ENCODE measurements around the gene LYPD5.
"Not testable (repeated sequence)": the region's sequence is repeated elsewhere in the genome, so short reads cannot be mapped to it uniquely, and the experiment has no call there.

The LYPD5 gene

GRCh38 chr19:43842007-43842406, 39.8 kb upstream of the LYPD5 start:
- Histone ChIP-seq H4K91ac (ENCODE audit: low read depth, low read length) (no peak overlapping the region), H4K8ac (ENCODE audit: low read depth, low read length) (no peak overlapping the region)

GRCh38 chr19:43839139-43839538, 36.9 kb upstream of the LYPD5 start:
- Histone ChIP-seq H3K14ac (ENCODE audit: low read length) (no peak overlapping the region), H3K9me3 (ENCODE audit: insufficient read depth, low read depth, low read length) (peaks cover 10% of the 10 kb centered on the region), H4K8ac (ENCODE audit: low read depth, low read length) (no peak overlapping the region), H2BK12ac (ENCODE audit: low read length) (no peak overlapping the region), H3K27ac (ENCODE audit: low read depth, low read length) (no peak overlapping the region), H3K4me1 (ENCODE audit: control insufficient read depth in 1 of 2, insufficient read depth in 2 of 2, low read length in 2 of 2) (no peaks in the 10 kb centered on the region), H3K79me2 (ENCODE audit: control insufficient read depth, insufficient read depth, low read length, poor library complexity) (no peaks in the 10 kb centered on the region), H3K4me3 (ENCODE audit: low read depth, low read length) (no peak overlapping the region), H2BK120ac (ENCODE audit: insufficient read depth, low read length, poor library complexity) (no peak overlapping the region), H2AFZ (ENCODE audit: insufficient read depth, low read length, poor library complexity) (no peak overlapping the region), H2AK5ac (ENCODE audit: low read length) (no peak overlapping the region), H2BK5ac (ENCODE audit: low read depth, low read length, poor library complexity) (no peak overlapping the region), H3K18ac (ENCODE audit: low read length) (no peak overlapping the region), H4K91ac (ENCODE audit: low read depth, low read length) (no peak overlapping the region), H3K4ac (ENCODE audit: low read depth, low read length) (no peak overlapping the region), H4K12ac (ENCODE audit: low read depth, low read length) (no peak overlapping the region), H3K36me3 (ENCODE audit: control insufficient read depth in 1 of 2, insufficient read depth in 2 of 2, low read length in 2 of 2) (peaks cover 19 to 32% of the 10 kb centered on the region in 2 experiments), H3K27me3 (ENCODE audit: insufficient read depth, low read length) (no peaks in the 10 kb centered on the region), H3K23ac (ENCODE audit: low read length) (no peak overlapping the region), H3K4me2 (ENCODE audit: low read length) (no peak overlapping the region), H3K79me1 (ENCODE audit: low read length) (no peaks in the 10 kb centered on the region), H3K9ac (ENCODE audit: low read length) (no peak overlapping the region)
- DNase-seq: no peak

More at GRCh38 chr19:43842007-43842406, 39.8 kb upstream of the LYPD5 start:
- H4K12ac ChIP-seq (ENCODE audit: low read depth, low read length): no peak overlapping the region
- no peak overlapping the region for H3K14ac ChIP-seq (ENCODE audit: low read length)
- no CpG with 5 or more reads among the region's 2 CpGs for WGBS (ENCODE audit: extremely low coverage, insufficient coverage, insufficient read length)
- H3K27ac ChIP-seq (ENCODE audit: low read depth, low read length): no peak overlapping the region
- H3K4ac ChIP-seq (ENCODE audit: low read depth, low read length): no peak overlapping the region
- H3K79me1 ChIP-seq (ENCODE audit: low read length): no peaks in the 10 kb centered on the region
- no peak overlapping the region for H2AK5ac ChIP-seq (ENCODE audit: low read length)
- no peak overlapping the region for H2AFZ ChIP-seq (ENCODE audit: insufficient read depth, low read length, poor library complexity)
- no peak overlapping the region for H2BK12ac ChIP-seq (ENCODE audit: low read length)
- H3K23ac ChIP-seq (ENCODE audit: low read length): no peak overlapping the region
- no peak overlapping the region for H3K9ac ChIP-seq (ENCODE audit: low read length)
- peaks cover 17 to 19% of the 10 kb centered on the region in 2 experiments for H3K36me3 ChIP-seq (ENCODE audit: control insufficient read depth in 1 of 2, insufficient read depth in 2 of 2, low read length in 2 of 2)
- no peak overlapping the region for H3K4me3 ChIP-seq (ENCODE audit: low read depth, low read length)
- H3K4me1 ChIP-seq (ENCODE audit: control insufficient read depth in 1 of 2, insufficient read depth in 2 of 2, low read length in 2 of 2): no peaks in the 10 kb centered on the region
- DNase-seq: no peak
- H3K79me2 ChIP-seq (ENCODE audit: control insufficient read depth, insufficient read depth, low read length, poor library complexity): no peaks in the 10 kb centered on the region
- peaks cover 10% of the 10 kb centered on the region for H3K9me3 ChIP-seq (ENCODE audit: insufficient read depth, low read depth, low read length)
- no peaks in the 10 kb centered on the region for H3K27me3 ChIP-seq (ENCODE audit: insufficient read depth, low read length)
- no peak overlapping the region for H3K4me2 ChIP-seq (ENCODE audit: low read length)
- H2BK120ac ChIP-seq (ENCODE audit: insufficient read depth, low read length, poor library complexity): no peak overlapping the region
- no peak overlapping the region for H2BK5ac ChIP-seq (ENCODE audit: low read depth, low read length, poor library complexity)
- no peak overlapping the region for H3K18ac ChIP-seq (ENCODE audit: low read length)

GRCh38 chr19:43826787-43827754, 24.8 kb upstream of the LYPD5 start, which contains the start of gene ZNF283:
Gene ZNF283 (plus strand): TSS chr19:43827321. CDS start chr19:43833505, 6,184 bp downstream.
- Histone ChIP-seq H3K79me1 (ENCODE audit: low read length) (peaks cover 3% of the 10 kb centered on the region), H3K79me2 (ENCODE audit: control insufficient read depth, insufficient read depth, low read length, poor library complexity) (no peaks in the 10 kb centered on the region), H2AK5ac (ENCODE audit: low read length) (no peak within 1 kb of the TSS), H3K23ac (ENCODE audit: low read length) (no peak within 1 kb of the TSS), H3K18ac (ENCODE audit: low read length) (peak within 1 kb of the TSS; percentile 92), H3K9me3 (ENCODE audit: insufficient read depth, low read depth, low read length) (peaks cover 2% of the 10 kb centered on the region), H3K27ac (ENCODE audit: low read depth, low read length) (no peak within 1 kb of the TSS), H4K91ac (ENCODE audit: low read depth, low read length) (peak within 1 kb of the TSS; percentile 50), H2AFZ (ENCODE audit: insufficient read depth, low read length, poor library complexity) (peak within 1 kb of the TSS; percentile 69), H3K27me3 (ENCODE audit: insufficient read depth, low read length) (no peaks in the 10 kb centered on the region), H4K12ac (ENCODE audit: low read depth, low read length) (peak within 1 kb of the TSS; percentile 57), H3K36me3 (ENCODE audit: control insufficient read depth in 1 of 2, insufficient read depth in 2 of 2, low read length in 2 of 2) (peaks cover 9 to 11% of the 10 kb centered on the region in 2 experiments), H2BK120ac (ENCODE audit: insufficient read depth, low read length, poor library complexity) (no peak within 1 kb of the TSS), H3K4me2 (ENCODE audit: low read length) (peak within 1 kb of the TSS; percentile 70), H3K4ac (ENCODE audit: low read depth, low read length) (peak within 1 kb of the TSS; percentile 65), H3K4me1 (ENCODE audit: control insufficient read depth in 1 of 2, insufficient read depth in 2 of 2, low read length in 2 of 2) (peaks cover 3 to 4% of the 10 kb centered on the region in 2 experiments), H3K14ac (ENCODE audit: low read length) (no peak within 1 kb of the TSS), H2BK12ac (ENCODE audit: low read length) (no peak within 1 kb of the TSS), H2BK5ac (ENCODE audit: low read depth, low read length, poor library complexity) (peak within 1 kb of the TSS; percentile 12), H4K8ac (ENCODE audit: low read depth, low read length) (peak within 1 kb of the TSS; percentile 91), H3K9ac (ENCODE audit: low read length) (peak within 1 kb of the TSS; percentile 82), H3K4me3 (ENCODE audit: low read depth, low read length) (peak within 1 kb of the TSS; percentile 85)
- peak; percentile 90 to 94 for DNase-seq
- no CpG with 5 or more reads among the region's 46 CpGs for WGBS (ENCODE audit: extremely low coverage, insufficient coverage, insufficient read length)

GRCh38 chr19:43824572-43824971, 22.3 kb upstream of the LYPD5 start:
- not testable (repeated sequence) for H4K91ac ChIP-seq (ENCODE audit: low read depth, low read length); H2BK5ac ChIP-seq (ENCODE audit: low read depth, low read length, poor library complexity); H3K4ac ChIP-seq (ENCODE audit: low read depth, low read length); H3K23ac ChIP-seq (ENCODE audit: low read length); H3K4me1 ChIP-seq (ENCODE audit: control insufficient read depth in 1 of 2, insufficient read depth in 2 of 2, low read length in 2 of 2); H3K14ac ChIP-seq (ENCODE audit: low read length); H4K8ac ChIP-seq (ENCODE audit: low read depth, low read length); H3K4me3 ChIP-seq (ENCODE audit: low read depth, low read length); H3K36me3 ChIP-seq (ENCODE audit: control insufficient read depth in 1 of 2, insufficient read depth in 2 of 2, low read length in 2 of 2); H2BK120ac ChIP-seq (ENCODE audit: insufficient read depth, low read length, poor library complexity); H3K18ac ChIP-seq (ENCODE audit: low read length); H3K27ac ChIP-seq (ENCODE audit: low read depth, low read length); H3K79me2 ChIP-seq (ENCODE audit: control insufficient read depth, insufficient read depth, low read length, poor library complexity); H3K79me1 ChIP-seq (ENCODE audit: low read length); H3K9me3 ChIP-seq (ENCODE audit: insufficient read depth, low read depth, low read length); H2BK12ac ChIP-seq (ENCODE audit: low read length); H4K12ac ChIP-seq (ENCODE audit: low read depth, low read length); H3K4me2 ChIP-seq (ENCODE audit: low read length); DNase-seq; H2AK5ac ChIP-seq (ENCODE audit: low read length); H3K9ac ChIP-seq (ENCODE audit: low read length); H3K27me3 ChIP-seq (ENCODE audit: insufficient read depth, low read length); H2AFZ ChIP-seq (ENCODE audit: insufficient read depth, low read length, poor library complexity)
- WGBS (ENCODE audit: extremely low coverage, insufficient coverage, insufficient read length): no CpG with 5 or more reads among the region's 4 CpGs

All from trophoblast cell (in vitro differentiated cells and primary cell).